ENCODE measurements around the gene PLEKHA4. TPM values are rescaled to one million over a fixed set of nuclear protein-coding genes. Genes with fewer than 3 reads are reported as not detected.

Gene PLEKHA4
- total and polyA plus RNA-seq, 9 of the 15 experiments (the other 6 are each of a cell fraction or from before 2014, with no cell fraction given) = 0.07 to 30.8 (median 11.4) TPM

GRCh38 chr19:48835734-48836088 lies 32.7 kb downstream of the PLEKHA4 start (continued):
- no peak for TF ChIP-seq DPF2 (IDR thresholded peaks at IDR 0.05)
- TF ChIP-seq ARID2 (IDR thresholded peaks at IDR 0.05) = peak; percentile 82
- TF ChIP-seq MYC (IDR thresholded peaks at IDR 0.05; ENCODE audit: low read depth, low read length) = peak; percentile 76; the same call in 1 of the 2 replicates
- TF ChIP-seq MYC (CRISPR knock-in tag; IDR thresholded peaks at IDR 0.05; ENCODE audit: borderline replicate concordance, low read depth) = 0 out of 2 replicates have a peak, but pooled peaks have one; percentile 26

GRCh38 chr19:48833977-48834376 lies 34.4 kb downstream of the PLEKHA4 start:
- peaks cover 17 to 46% of the 10 kb centered on the region in 2 experiments for H3K4me1 ChIP-seq (replicated peaks in 1 of 2; ENCODE audit: control insufficient read depth in 2 of 2, insufficient read depth in 2 of 2, low read length in 2 of 2)
- H4K20me1 ChIP-seq (replicated peaks; ENCODE audit: control insufficient read depth, insufficient read depth, low read length) = no peaks in the 10 kb centered on the region
- no peaks in the 10 kb centered on the region; the same call in 1 of the 3 replicates for H3K36me3 ChIP-seq (ENCODE audit: control insufficient read depth, insufficient read depth, low read length)
- peaks cover 4% of the 10 kb centered on the region for H3K9me1 ChIP-seq (ENCODE audit: control insufficient read depth, insufficient read depth, low read length)
- no peak overlapping the region for H3K27ac ChIP-seq (ENCODE audit: extremely low read depth, low read depth, low read length)
- ChIA-PET POLR2A (no interaction called here), CTCF (ENCODE audit: low intra/inter-chr PET ratio) (no interaction called here)
- H3K27me3 ChIP-seq (ENCODE audit: control insufficient read depth in 2 of 2, insufficient read depth in 2 of 2, low read length in 2 of 2) = no peaks in the 10 kb centered on the region
- no peak overlapping the region for H3K4me3 ChIP-seq
- no peak overlapping the region for H2AFZ ChIP-seq (ENCODE audit: low read depth, low read length)
- no TSS peak for BruUV-seq (replicated peaks)
- FAIRE-seq (peak; percentile 58), DNase-seq (ENCODE audit: extremely low read depth in 1 of 4, low spot score in 3 of 4) (no peak), ATAC-seq (no peak)
- no peaks in the 10 kb centered on the region for H3K9me3 ChIP-seq (replicated peaks; ENCODE audit: control insufficient read depth, insufficient read depth, low read depth, low read length)
- no peak overlapping the region for H3K4me2 ChIP-seq (ENCODE audit: insufficient read depth, low read length)
- no peak overlapping the region; a peak in 1 of 4 replicates for H3K9ac ChIP-seq (ENCODE audit: insufficient read depth in 1 of 2, low read depth in 2 of 2, low read length in 2 of 2)
- 40% methylated on average over 2 of the region's 5 CpGs for WGBS (ENCODE audit: insufficient coverage, low coverage, missing lambda C conversion rate)
- in situ Hi-C loops (cut with MboI) (no loop called here), intact Hi-C loops (cut with micrococcal nuclease) (loop anchor here (2.0 kb wide), 1 partner anchor 187 kb away; the partner anchor contains the start of gene CA11)
- H3K79me2 ChIP-seq (ENCODE audit: control insufficient read depth, insufficient read depth, low read length) = no peaks in the 10 kb centered on the region
- no peak for TF ChIP-seq NKRF (IDR thresholded peaks at IDR 0.05; ENCODE audit: borderline replicate concordance)
- TF ChIP-seq, protein P1, sequence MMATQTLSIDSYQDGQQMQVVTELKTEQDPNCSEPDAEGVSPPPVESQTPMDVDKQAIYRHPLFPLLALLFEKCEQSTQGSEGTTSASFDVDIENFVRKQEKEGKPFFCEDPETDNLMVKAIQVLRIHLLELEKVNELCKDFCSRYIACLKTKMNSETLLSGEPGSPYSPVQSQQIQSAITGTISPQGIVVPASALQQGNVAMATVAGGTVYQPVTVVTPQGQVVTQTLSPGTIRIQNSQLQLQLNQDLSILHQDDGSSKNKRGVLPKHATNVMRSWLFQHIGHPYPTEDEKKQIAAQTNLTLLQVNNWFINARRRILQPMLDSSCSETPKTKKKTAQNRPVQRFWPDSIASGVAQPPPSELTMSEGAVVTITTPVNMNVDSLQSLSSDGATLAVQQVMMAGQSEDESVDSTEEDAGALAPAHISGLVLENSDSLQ (IDR thresholded peaks at IDR 0.05) = 0 out of 2 replicates have a peak, but pooled peaks have one; percentile 7
- TF ChIP-seq USF1 (CRISPR knock-in tag; IDR thresholded peaks at IDR 0.05) = peak; percentile 74
- TF ChIP-seq ARID3A (IDR thresholded peaks at IDR 0.05; ENCODE audit: borderline replicate concordance, low read depth, low read length) = no peak
- no peak for TF ChIP-seq ZNF586 (CRISPR knock-in tag; conservative IDR thresholded peaks at IDR 0.05)
- TF ChIP-seq ZBTB33 (CRISPR knock-in tag; IDR thresholded peaks at IDR 0.05) = peak; percentile 90
- TF ChIP-seq ZNF436 (CRISPR knock-in tag; IDR thresholded peaks at IDR 0.05) = no peak
- TF ChIP-seq TBL1XR1 (IDR thresholded peaks at IDR 0.05; ENCODE audit: low read length in 2 of 2) = no peak
- TF ChIP-seq CXXC5 (CRISPR knock-in tag; IDR thresholded peaks at IDR 0.05) = no peak
